Left renal cortex interstitium (tissue), 4 donors: ENCODE measurements around the gene PEAK1. TPM values are rescaled to one million over a fixed set of nuclear protein-coding genes. Genes with fewer than 3 reads are reported as not detected.

Experiments
- DNase-seq, 4 donors: peaks; one replicate each; pipeline ENCODE4 v3.0.0-alpha.2; 2013; ENCODE audit warnings: low read depth in 4 of 4, low spot score in 2 of 4, missing footprints in 1 of 4
- polyA plus RNA-seq, 4 donors: library from polyadenylated mRNA; unstranded; fragments of 120-200 nt; gene quantifications; one replicate each; pipeline ENCODE4 v1.2.1, GENCODE V29; 2013; ENCODE audit not compliant: insufficient read length in 4 of 4

The PEAK1 gene
- polyA plus RNA-seq, 4 donors, result 24.4 to 38.8 (median 32.1) TPM

- no peak for DNase-seq
Observed at GRCh38 chr15:77071305-77072223, 348.3 kb downstream of the PEAK1 start.

- DNase-seq, result peak in 3 of 4 donors; percentile 84 to 88 (median 87)
Observed at GRCh38 chr15:77070495-77071304, 349.2 kb downstream of the PEAK1 start, which contains the start of gene TSPAN3. Gene TSPAN3 (minus strand): TSS chr15:77071109. CDS start chr15:77070954, 155 bp downstream.

GRCh38 chr15:77070180-77070494 lies 349.8 kb downstream of the PEAK1 start:
- DNase-seq, result no peak

GRCh38 chr15:77069521-77070121 lies 350.3 kb downstream of the PEAK1 start:
- DNase-seq, result no peak

- no peak for DNase-seq
Observed at GRCh38 chr15:77068633-77069032, 351.3 kb downstream of the PEAK1 start.

GRCh38 chr15:77067691-77068367 lies 352.1 kb downstream of the PEAK1 start:
- no peak for DNase-seq

GRCh38 chr15:77066971-77067690 lies 352.8 kb downstream of the PEAK1 start:
- DNase-seq, result no peak

GRCh38 chr15:77064539-77065308 lies 355.2 kb downstream of the PEAK1 start:
- DNase-seq, result no peak

- DNase-seq, result no peak
Observed at GRCh38 chr15:77064063-77064462, 355.8 kb downstream of the PEAK1 start.

- no peak for DNase-seq
Observed at GRCh38 chr15:77063249-77063648, 356.7 kb downstream of the PEAK1 start.

- no peak for DNase-seq
Observed at GRCh38 chr15:77060546-77060945, 359.4 kb downstream of the PEAK1 start.

GRCh38 chr15:77059786-77060361 lies 360.0 kb downstream of the PEAK1 start:
- no peak for DNase-seq

- no peak for DNase-seq
Observed at GRCh38 chr15:77058468-77058867, 361.4 kb downstream of the PEAK1 start.

- no peak for DNase-seq
Observed at GRCh38 chr15:77057685-77058084, 362.2 kb downstream of the PEAK1 start.

GRCh38 chr15:77057072-77057471 lies 362.8 kb downstream of the PEAK1 start:
- DNase-seq, result no peak

- DNase-seq, result no peak
Observed at GRCh38 chr15:77053709-77054108, 366.2 kb downstream of the PEAK1 start.

GRCh38 chr15:77052556-77052955 lies 367.3 kb downstream of the PEAK1 start:
- DNase-seq, result no peak
